GM21390 (cell line): ENCODE results near the gene POP4.
A peak's percentile ranks its signal among the peaks of the same experiment; 100 is the strongest.
"Not testable (repeated sequence)": the region's sequence is repeated elsewhere in the genome, so short reads cannot be mapped to it uniquely, and the experiment has no call there.

Experiments used
- ATAC-seq: cut with Tn5 transposase; IDR thresholded peaks from one replicate; pipeline ENCODE4 v1.9.1; 2021; ENCODE audit not compliant: unreplicated experiment

The POP4 gene

DNA sequence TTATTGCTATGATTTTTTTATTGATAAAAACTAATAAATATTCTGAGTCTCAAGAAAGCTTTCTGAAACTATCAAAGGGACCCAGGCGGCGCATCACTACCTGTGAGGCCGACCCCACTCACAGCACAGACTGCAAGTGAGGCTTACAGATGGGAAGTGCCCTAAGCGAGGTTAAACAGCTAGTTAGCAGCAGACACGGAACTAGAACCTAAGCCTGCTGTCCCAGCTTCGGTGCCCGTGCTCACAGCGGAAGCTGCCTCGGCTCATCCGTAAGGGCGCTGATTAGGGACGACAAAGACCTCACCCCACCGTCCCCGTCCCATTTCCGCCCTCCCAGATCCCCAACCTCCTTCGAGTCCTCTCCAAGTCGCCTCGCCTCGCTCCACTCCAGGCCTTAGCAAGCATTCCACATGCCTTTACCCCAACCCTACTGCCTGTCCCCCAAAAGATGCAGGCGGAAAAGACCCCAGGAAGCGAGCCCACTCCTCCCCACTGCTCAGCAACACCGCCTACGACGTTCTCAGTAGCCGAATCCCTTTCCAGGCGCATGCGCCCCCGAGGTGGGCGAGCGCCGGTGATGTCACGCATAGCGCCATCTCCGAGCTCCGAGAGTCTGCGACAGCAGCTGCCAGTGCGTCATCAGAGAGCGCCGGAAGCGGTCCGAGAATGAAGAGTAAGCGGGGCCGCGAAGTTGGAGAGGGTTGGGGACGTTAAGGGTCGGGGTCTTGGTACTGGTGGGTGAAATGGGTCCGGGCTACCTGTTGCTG is at the start of gene POP4:
TSS of gene POP4 (plus strand) at position 631 of the 767 bp plus-strand sequence. CDS start at position 667, 36 bp downstream.
- peak; percentile 63 for ATAC-seq

DNA sequence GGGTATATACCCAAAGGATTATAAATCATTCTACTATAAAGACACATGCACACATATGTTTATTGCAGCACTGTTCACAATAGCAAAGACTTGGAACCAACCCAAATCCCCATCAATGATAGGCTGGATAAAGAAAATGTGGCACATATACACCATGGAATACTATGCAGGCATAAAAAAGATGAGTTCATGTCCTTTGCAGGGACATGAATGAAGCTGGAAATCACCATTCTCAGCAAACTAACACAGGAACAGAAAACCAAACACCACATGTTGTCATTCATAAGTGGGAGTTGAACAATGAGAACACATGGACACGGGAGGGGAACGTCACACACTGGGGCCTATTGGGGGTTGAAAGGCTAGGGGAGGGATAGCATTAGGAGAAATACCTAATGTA is 47.0 kb upstream of the POP4 start:
- ATAC-seq: not testable (repeated sequence)

DNA sequence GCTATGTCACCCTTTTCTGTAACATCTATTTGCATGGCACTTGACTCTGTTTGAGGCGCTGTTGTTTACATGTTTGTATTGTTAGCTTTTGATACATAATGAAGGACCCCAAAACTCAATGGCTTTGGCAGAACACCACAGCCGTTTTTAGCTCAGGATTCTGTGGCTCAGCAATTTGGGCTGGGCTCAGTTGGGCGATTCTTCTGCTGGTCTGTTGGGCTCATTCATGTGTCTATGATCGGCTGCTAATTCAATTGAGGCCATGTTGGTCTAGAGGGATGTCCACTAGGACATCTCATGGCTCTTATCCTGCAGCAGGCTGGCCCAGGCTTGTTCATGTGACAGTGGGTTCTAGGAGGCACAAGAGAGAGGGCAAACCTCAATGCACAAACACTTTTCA is 46.3 kb upstream of the POP4 start:
- no peak for ATAC-seq

GRCh38 chr19:29560313-29561075 is 45.6 kb upstream of the POP4 start:
- ATAC-seq: no peak

GRCh38 chr19:29561601-29562000 is 44.5 kb upstream of the POP4 start:
- ATAC-seq: no peak

GRCh38 chr19:29562299-29563297 is 43.5 kb upstream of the POP4 start:
- ATAC-seq: no peak

DNA sequence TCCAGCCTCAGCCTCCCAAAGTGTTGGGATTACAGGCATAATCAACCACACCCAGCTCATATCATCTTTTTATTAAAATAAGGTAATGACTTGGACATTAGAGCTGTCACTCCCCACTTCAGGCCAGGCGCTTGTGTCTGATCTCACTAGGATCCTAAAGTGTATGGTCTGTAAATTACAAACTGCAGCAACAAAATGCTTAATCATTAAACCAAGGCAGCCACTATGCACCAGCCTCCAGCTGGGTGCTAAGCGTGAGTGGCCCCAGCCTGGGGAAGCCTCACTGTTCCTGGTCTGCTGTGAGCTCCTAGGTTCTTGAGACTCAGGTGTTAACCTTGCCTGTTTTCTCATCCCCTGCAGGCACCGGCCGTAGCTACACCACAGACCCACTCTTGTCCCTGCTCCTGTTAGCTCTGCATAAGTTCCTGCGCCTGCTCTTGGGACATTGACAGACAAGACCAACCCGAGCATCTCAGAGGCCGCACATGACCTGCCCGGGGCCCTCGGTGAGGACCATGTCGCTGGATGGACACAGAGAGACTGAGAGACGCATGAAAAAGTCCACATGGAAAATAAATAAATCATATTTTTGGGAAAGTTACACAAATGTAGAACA is 42.5 kb upstream of the POP4 start:
- ATAC-seq: no peak

DNA sequence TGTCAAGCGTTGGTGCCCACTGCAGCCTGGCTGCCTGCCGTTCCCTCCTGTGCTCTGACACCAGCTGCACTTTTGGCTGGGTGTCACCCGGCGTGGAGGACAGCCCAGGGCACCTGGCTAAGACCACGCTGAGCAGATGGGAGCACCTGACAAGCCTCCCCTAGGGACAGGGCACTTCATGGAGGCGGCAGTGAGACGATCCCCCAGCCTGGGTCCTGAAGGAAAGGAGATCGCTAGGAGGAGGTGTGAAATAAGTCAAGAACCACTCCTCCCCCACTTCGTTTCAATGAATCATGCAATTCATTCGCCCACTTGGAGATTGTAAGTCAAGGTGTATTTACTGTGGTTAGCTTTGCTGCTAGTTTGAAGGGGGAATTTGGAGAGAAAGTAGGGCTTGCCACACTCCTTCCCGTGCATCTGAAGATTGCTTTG is 41.5 kb upstream of the POP4 start:
- ATAC-seq: no peak

GRCh38 chr19:29565171-29565570 is 40.9 kb upstream of the POP4 start:
- ATAC-seq: no peak

- ATAC-seq: no peak
Measured at GRCh38 chr19:29566496-29567054, 39.5 kb upstream of the POP4 start.

DNA sequence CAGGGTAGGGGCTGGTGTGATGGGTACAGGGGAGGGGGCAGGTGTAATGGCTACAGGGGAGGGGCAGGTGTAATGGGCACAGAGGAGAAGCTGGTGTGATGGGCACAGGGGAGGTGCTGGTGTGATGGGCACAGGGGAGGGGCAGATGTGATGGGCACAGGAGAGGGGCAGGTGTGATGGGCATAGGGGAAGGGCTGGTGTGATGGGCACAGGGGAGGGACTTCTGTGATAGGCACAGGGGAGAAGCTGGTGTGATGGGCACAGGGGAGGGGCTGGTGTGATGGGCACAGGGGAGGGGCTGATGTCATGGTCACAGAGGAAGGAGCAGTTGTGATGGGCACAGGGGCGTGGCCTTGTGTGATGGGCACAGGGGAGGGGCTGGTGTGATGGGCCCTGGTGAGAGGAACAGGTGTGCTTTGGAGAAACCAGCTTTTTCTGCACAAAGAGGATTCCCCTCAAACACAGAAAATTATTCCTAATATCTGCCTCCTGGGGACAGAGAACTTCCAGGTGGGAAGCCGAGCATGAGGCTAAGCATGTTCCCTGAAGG is 38.6 kb upstream of the POP4 start:
- ATAC-seq: no peak

- no peak for ATAC-seq
Measured at GRCh38 chr19:29568036-29569025, 37.8 kb upstream of the POP4 start.

DNA sequence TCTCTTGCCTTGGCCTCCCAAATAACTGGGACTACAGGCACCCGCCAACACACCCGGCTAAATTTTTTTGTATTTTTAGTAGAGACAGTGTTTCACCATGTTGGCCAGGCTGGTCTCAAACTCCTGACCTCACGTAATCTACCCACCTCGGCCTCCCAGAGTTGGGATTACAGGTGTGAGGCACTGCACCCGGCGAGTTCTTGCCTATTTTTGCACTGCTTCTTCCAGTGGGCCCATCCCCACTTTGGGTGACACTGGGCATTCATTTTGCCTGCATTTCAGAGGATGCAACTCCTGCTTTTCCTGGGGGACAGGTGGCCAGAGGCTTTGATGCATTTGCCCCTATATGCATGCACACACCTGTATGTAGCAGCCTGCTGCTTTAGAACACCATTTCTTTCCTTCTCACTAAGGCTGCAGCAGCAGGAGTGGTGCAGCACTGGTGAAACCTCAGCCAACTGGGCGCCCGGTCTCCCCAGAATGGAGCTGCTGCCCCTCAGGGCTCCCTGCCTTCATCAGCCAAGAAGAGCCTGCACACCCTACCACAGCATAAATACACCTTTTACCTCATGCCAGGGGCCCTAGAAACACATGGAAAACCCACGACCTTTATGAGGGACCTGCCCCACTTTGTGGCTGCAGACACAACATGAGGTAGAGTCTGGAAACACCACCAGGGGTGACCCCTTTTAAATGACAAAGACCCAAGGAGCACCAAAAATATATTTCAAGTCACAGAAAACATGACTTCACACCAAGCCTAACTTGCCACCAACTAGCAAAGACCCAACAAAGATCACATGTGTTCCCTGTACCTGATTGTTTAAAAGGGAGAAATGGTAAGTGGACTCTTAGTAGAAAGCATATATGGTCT is 36.8 kb upstream of the POP4 start:
- no peak for ATAC-seq

- no peak for ATAC-seq
Measured at GRCh38 chr19:29571181-29571580, 34.9 kb upstream of the POP4 start.

GRCh38 chr19:29573486-29573885 is 32.6 kb upstream of the POP4 start:
- ATAC-seq: no peak

GRCh38 chr19:29574510-29574909 is 31.6 kb upstream of the POP4 start:
- no peak for ATAC-seq

DNA sequence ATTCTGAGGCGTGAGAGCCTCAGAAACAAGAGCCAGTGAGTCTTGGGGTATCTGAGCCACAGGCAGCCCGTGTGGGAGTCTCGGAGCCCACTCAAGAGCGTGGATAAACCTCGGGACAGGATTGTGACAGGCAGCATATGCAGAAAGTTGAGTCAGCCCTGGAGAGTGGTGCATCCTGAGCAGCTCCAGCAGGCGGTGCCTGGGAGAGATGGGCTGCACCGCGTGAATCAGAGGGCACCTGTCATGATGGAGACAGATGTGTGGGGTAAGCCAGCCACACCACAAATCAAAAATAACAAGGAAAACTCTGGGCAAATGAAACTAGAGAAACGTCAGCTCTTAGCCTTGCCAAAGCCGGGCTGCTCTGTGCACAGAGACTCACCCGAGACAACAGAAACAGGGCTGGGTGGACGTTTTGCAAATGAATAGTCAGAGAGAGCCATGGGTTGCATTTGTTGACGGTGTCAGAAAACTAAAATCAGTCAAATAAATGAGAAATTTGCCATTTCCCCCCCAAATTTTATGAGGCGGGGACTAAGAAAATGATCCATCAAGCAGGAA is 30.0 kb upstream of the POP4 start:
- no peak for ATAC-seq
